Stomach smooth muscle (tissue), 2 donors: ENCODE measurements around the gene TMEM191C.
"Not testable (repeated sequence)": the region's sequence is repeated elsewhere in the genome, so short reads cannot be mapped to it uniquely, and the experiment has no call there.

Experiments used
- H3K27ac ChIP-seq: one replicate; pipeline ENCODE4 v1.7.0; 2013; ENCODE audit warnings: mild to moderate bottlenecking, low read length, inconsistent platforms
- H3K27me3 ChIP-seq, 2 donors: one replicate each; pipeline ENCODE4 v1.7.0; 2013; ENCODE audit warnings: low read length in 2 of 2; ENCODE audit not compliant: insufficient read depth in 2 of 2, control insufficient read depth in 1 of 2
- H3K36me3 ChIP-seq, 2 donors: one replicate each; pipeline ENCODE4 v1.7.0; 2013; ENCODE audit warnings: low read length in 2 of 2; ENCODE audit not compliant: control insufficient read depth in 2 of 2, insufficient read depth in 2 of 2
- H3K4me1 ChIP-seq: one replicate; pipeline ENCODE4 v1.7.0; 2013; ENCODE audit warnings: low read length; ENCODE audit not compliant: control insufficient read depth, insufficient read depth
- H3K4me3 ChIP-seq, 2 donors: one replicate each; pipeline ENCODE4 v1.7.0; 2013; ENCODE audit warnings: low read length in 2 of 2
- H3K9ac ChIP-seq, 2 donors: one replicate each; pipeline ENCODE4 v1.7.0; 2013; ENCODE audit warnings: low read length in 2 of 2, mild to moderate bottlenecking in 1 of 2
- H3K9me3 ChIP-seq, 2 donors: one replicate each; pipeline ENCODE4 v1.7.0; 2013; ENCODE audit warnings: low read length in 2 of 2; ENCODE audit not compliant: control insufficient read depth in 2 of 2
- donor health status: healthy.
- donor health status: Pancreatic carcinoma.

The TMEM191C gene

GRCh38 chr22:21490556-21490955 is 23.4 kb downstream of the TMEM191C start:
- H3K36me3 ChIP-seq, H3K27ac ChIP-seq, H3K9me3 ChIP-seq, H3K4me3 ChIP-seq, H3K9ac ChIP-seq, H3K4me1 ChIP-seq, H3K27me3 ChIP-seq: not testable (repeated sequence)

GRCh38 chr22:21492271-21492670 is 25.1 kb downstream of the TMEM191C start:
- H3K4me1 ChIP-seq, H3K9me3 ChIP-seq: not testable (repeated sequence)

GRCh38 chr22:21493789-21494782 is 26.9 kb downstream of the TMEM191C start:
- not testable (repeated sequence) for H3K9me3 ChIP-seq, H3K27me3 ChIP-seq, H3K36me3 ChIP-seq, H3K4me1 ChIP-seq, H3K27ac ChIP-seq, H3K9ac ChIP-seq, H3K4me3 ChIP-seq

More at GRCh38 chr22:21492271-21492670, 25.1 kb downstream of the TMEM191C start:
- not testable (repeated sequence) for H3K4me3 ChIP-seq, H3K27me3 ChIP-seq, H3K27ac ChIP-seq, H3K9ac ChIP-seq, H3K36me3 ChIP-seq

- H3K27me3 ChIP-seq = not testable (repeated sequence)
Measured at GRCh38 chr22:21497984-21498383, 30.8 kb downstream of the TMEM191C start.

GRCh38 chr22:21498489-21498888 is 31.3 kb downstream of the TMEM191C start:
- H3K4me3 ChIP-seq, H3K36me3 ChIP-seq, H3K4me1 ChIP-seq, H3K9me3 ChIP-seq, H3K27me3 ChIP-seq, H3K27ac ChIP-seq, H3K9ac ChIP-seq: not testable (repeated sequence)

More at GRCh38 chr22:21497984-21498383, 30.8 kb downstream of the TMEM191C start:
- H3K36me3 ChIP-seq, H3K4me1 ChIP-seq, H3K27ac ChIP-seq, H3K9ac ChIP-seq, H3K9me3 ChIP-seq, H3K4me3 ChIP-seq: not testable (repeated sequence)

GRCh38 chr22:21499623-21500506 is 32.7 kb downstream of the TMEM191C start:
- H3K9me3 ChIP-seq, H3K27ac ChIP-seq, H3K9ac ChIP-seq, H3K4me3 ChIP-seq, H3K36me3 ChIP-seq, H3K27me3 ChIP-seq, H3K4me1 ChIP-seq: not testable (repeated sequence)

- not testable (repeated sequence) for H3K9me3 ChIP-seq, H3K36me3 ChIP-seq, H3K4me3 ChIP-seq, H3K27ac ChIP-seq, H3K27me3 ChIP-seq, H3K9ac ChIP-seq, H3K4me1 ChIP-seq
Measured at GRCh38 chr22:21510397-21510796, 43.2 kb downstream of the TMEM191C start.

- not testable (repeated sequence) for H3K9me3 ChIP-seq, H3K4me1 ChIP-seq, H3K36me3 ChIP-seq, H3K9ac ChIP-seq, H3K4me3 ChIP-seq, H3K27ac ChIP-seq, H3K27me3 ChIP-seq
Measured at GRCh38 chr22:21512022-21512421, 44.8 kb downstream of the TMEM191C start.

GRCh38 chr22:21514117-21514516 is 46.9 kb downstream of the TMEM191C start:
- not testable (repeated sequence) for H3K27me3 ChIP-seq, H3K9ac ChIP-seq, H3K9me3 ChIP-seq, H3K4me3 ChIP-seq, H3K36me3 ChIP-seq, H3K4me1 ChIP-seq, H3K27ac ChIP-seq

- not testable (repeated sequence) for H3K4me1 ChIP-seq, H3K36me3 ChIP-seq, H3K27me3 ChIP-seq
Measured at GRCh38 chr22:21515234-21515633, 48.0 kb downstream of the TMEM191C start.

GRCh38 chr22:21516522-21516921 is 49.3 kb downstream of the TMEM191C start:
- not testable (repeated sequence) for H3K36me3 ChIP-seq, H3K9me3 ChIP-seq, H3K27me3 ChIP-seq, H3K4me1 ChIP-seq, H3K9ac ChIP-seq, H3K4me3 ChIP-seq, H3K27ac ChIP-seq

More at GRCh38 chr22:21515234-21515633, 48.0 kb downstream of the TMEM191C start:
- not testable (repeated sequence) for H3K4me3 ChIP-seq, H3K9me3 ChIP-seq, H3K9ac ChIP-seq, H3K27ac ChIP-seq
